IMR-90 (cell line): ENCODE results near the gene ABCB9. TPM values are rescaled to one million over a fixed set of nuclear protein-coding genes. Genes with fewer than 3 reads are reported as not detected.

Experiments used
- ATAC-seq: fragments of 200-7000 bp; cut with Tn5 transposase; 2 replicates; pipeline ENCODE4 v1.9.1; 2020; ENCODE audit warnings: low read depth, mild to moderate bottlenecking, moderate library complexity
- BruUV-seq: library from RNA; stranded (reverse); fragments of 400-500 nt; replicated peaks from 2 replicates; lab custom pipeline; 2021; lab: Mats Ljungman, UMichigan
- CTCF ChIA-PET: fragments of 300-600 bp; formaldehyde crosslinking; extraction: SDS; loops from one replicate; lab custom pipeline; 2021; ENCODE audit warnings: antibody characterized with exemption; lab: Yijun Ruan, JAX
- POLR2A ChIA-PET: fragments of 300-600 bp; sonication (Branson Sonifier 250); formaldehyde crosslinking; loops from one replicate; lab custom pipeline; 2022; ENCODE audit warnings: antibody characterized with exemption; ENCODE audit not compliant: unreplicated experiment; lab: Charles Lee
- DNase-seq: peaks from one replicate; pipeline ENCODE4 v3.0.0; 2013
- H2AFZ ChIP-seq: replicated peaks from 2 replicates; pipeline ENCODE3; 2013; ENCODE audit warnings: low read length, mild to moderate bottlenecking; ENCODE audit not compliant: poor library complexity
- H2AK5ac ChIP-seq: 2 replicates; pipeline ENCODE4 v1.6.1; 2013; ENCODE audit warnings: low read depth, low read length, inconsistent platforms
- H2AK9ac ChIP-seq: replicated peaks from 2 replicates; pipeline ENCODE3; 2013; ENCODE audit warnings: mild to moderate bottlenecking, low read depth, low read length, moderate library complexity; ENCODE audit not compliant: poor library complexity
- H2BK120ac ChIP-seq: 2 replicates; pipeline ENCODE4 v1.6.1; 2013; ENCODE audit warnings: low read depth, low read length, inconsistent platforms
- H2BK15ac ChIP-seq: 3 replicates; pipeline ENCODE4 v1.6.1; 2013; ENCODE audit warnings: low read depth, low read length, inconsistent platforms
- H2BK20ac ChIP-seq: 2 replicates; pipeline ENCODE4 v1.6.1; 2013; ENCODE audit warnings: low read depth, mild to moderate bottlenecking, inconsistent platforms, low read length, moderate library complexity
- H2BK5ac ChIP-seq: 2 replicates; pipeline ENCODE4 v1.6.1; 2013; ENCODE audit warnings: mild to moderate bottlenecking, low read depth, low read length, inconsistent platforms; ENCODE audit not compliant: poor library complexity, severe bottlenecking
- H3K14ac ChIP-seq: replicated peaks from 2 replicates; pipeline ENCODE4 v1.6.1; 2013; ENCODE audit warnings: low read depth, low read length, inconsistent platforms
- H3K18ac ChIP-seq: 2 replicates; pipeline ENCODE4 v1.6.1; 2013; ENCODE audit warnings: low read depth, low read length, control low read depth
- H3K23ac ChIP-seq: 2 replicates; pipeline ENCODE4 v1.6.1; 2013; ENCODE audit warnings: low read depth, low read length, inconsistent platforms
- H3K27ac ChIP-seq: 2 replicates; pipeline ENCODE4 v1.5.1; 2013; ENCODE audit warnings: mild to moderate bottlenecking, control low read depth, low read length; ENCODE audit not compliant: insufficient read depth
- H3K27me3 ChIP-seq: 2 replicates; pipeline ENCODE4 v1.6.1; 2013; ENCODE audit warnings: low read length; ENCODE audit not compliant: control insufficient read depth, insufficient read depth
- H3K36me3 ChIP-seq: 2 replicates; pipeline ENCODE4 v1.6.1; 2013; ENCODE audit warnings: low read length, mixed read lengths; ENCODE audit not compliant: control insufficient read depth, insufficient read depth
- H3K4ac ChIP-seq: 2 replicates; pipeline ENCODE4 v1.6.1; 2013; ENCODE audit warnings: low read depth, low read length, inconsistent platforms
- H3K4me1 ChIP-seq: 2 replicates; pipeline ENCODE4 v1.6.1; 2013; ENCODE audit warnings: low read length, mixed read lengths; ENCODE audit not compliant: control insufficient read depth, insufficient read depth
- H3K4me2 ChIP-seq: 2 replicates; pipeline ENCODE4 v1.6.1; 2013; ENCODE audit warnings: low read depth, mild to moderate bottlenecking, control low read depth, low read length, moderate library complexity
- H3K4me3 ChIP-seq: 2 replicates; pipeline ENCODE4 v1.5.1; 2013; ENCODE audit warnings: low read depth, mild to moderate bottlenecking, control low read depth, low read length, moderate library complexity; ENCODE audit not compliant: insufficient read depth
- H3K56ac ChIP-seq: 2 replicates; pipeline ENCODE4 v1.6.1; 2013; ENCODE audit warnings: low read length, inconsistent platforms; ENCODE audit not compliant: insufficient read depth; ENCODE audit errors: extremely low read depth
- H3K79me1 ChIP-seq, 2 experiments: 2 replicates each; pipeline ENCODE4 v1.6.1; 2013; ENCODE audit warnings: low read length in 2 of 2, inconsistent platforms in 1 of 2, low read depth in 1 of 2
- H3K9ac ChIP-seq: 2 replicates; pipeline ENCODE4 v1.6.1; 2013; ENCODE audit warnings: low read depth, low read length, control low read depth
- H3K9me1 ChIP-seq: 2 replicates; pipeline ENCODE4 v1.6.1; 2013; ENCODE audit warnings: low read length, inconsistent platforms; ENCODE audit not compliant: insufficient read depth
- H3K9me3 ChIP-seq: 2 replicates; pipeline ENCODE4 v1.6.1; 2013; ENCODE audit warnings: low read length; ENCODE audit not compliant: control insufficient read depth, insufficient read depth
- H4K20me1 ChIP-seq: 2 replicates; pipeline ENCODE4 v1.6.1; 2013; ENCODE audit warnings: low read length, inconsistent platforms; ENCODE audit not compliant: insufficient read depth
- H4K5ac ChIP-seq: 2 replicates; pipeline ENCODE4 v1.6.1; 2013; ENCODE audit warnings: mild to moderate bottlenecking, low read depth, low read length, control low read depth
- H4K8ac ChIP-seq, 2 experiments: 2 replicates each; pipeline ENCODE4 v1.6.1; 2013; ENCODE audit warnings: low read depth in 2 of 2, low read length in 2 of 2, control low read depth in 1 of 2, inconsistent platforms in 1 of 2
- H4K91ac ChIP-seq: 2 replicates; pipeline ENCODE4 v1.6.1; 2013; ENCODE audit warnings: low read depth, low read length, inconsistent platforms; ENCODE audit not compliant: insufficient read depth
- BHLHE40 ChIP-seq: fragments of 150-350 bp; IDR thresholded peaks from 2 replicates; pipeline ENCODE4 v1.6.1; 2016; ENCODE audit warnings: mild to moderate bottlenecking, low read depth, low read length
- CEBPB ChIP-seq: IDR thresholded peaks from 2 replicates; pipeline ENCODE4 v1.6.1; 2012; ENCODE audit warnings: low read depth, low read length, improper control_type of control experiment
- CHD1 ChIP-seq: IDR thresholded peaks from 2 replicates; pipeline ENCODE4 v1.6.1; 2012; ENCODE audit warnings: low read depth, low read length, improper control_type of control experiment
- CTCF ChIP-seq: conservative IDR thresholded peaks from 2 replicates; pipeline ENCODE4 v1.5.1; 2012; ENCODE audit warnings: mild to moderate bottlenecking, low read depth, low read length, improper control_type of control experiment
- FOS ChIP-seq: fragments of 150-350 bp; IDR thresholded peaks from 2 replicates; pipeline ENCODE4 v1.6.1; 2016; ENCODE audit warnings: low read depth, low read length
- MAFK ChIP-seq: IDR thresholded peaks from 2 replicates; pipeline ENCODE4 v1.6.1; 2012; ENCODE audit warnings: low read depth, low read length, improper control_type of control experiment
- MAZ ChIP-seq: IDR thresholded peaks from 2 replicates; pipeline ENCODE4 v1.6.1; 2012; ENCODE audit warnings: low read depth, mild to moderate bottlenecking, low read length, improper control_type of control experiment, moderate library complexity, borderline replicate concordance
- MXI1 ChIP-seq: IDR thresholded peaks from 2 replicates; pipeline ENCODE4 v1.6.1; 2012; ENCODE audit warnings: low read depth, mild to moderate bottlenecking, low read length, moderate library complexity, borderline replicate concordance
- NFE2L2 ChIP-seq: fragments of 150-350 bp; IDR thresholded peaks from 2 replicates; pipeline ENCODE4 v1.6.1; 2016; ENCODE audit warnings: low read depth, mild to moderate bottlenecking, low read length
- POLR2A ChIP-seq: IDR thresholded peaks from 2 replicates; pipeline ENCODE4 v1.6.1; 2012; ENCODE audit warnings: mild to moderate bottlenecking, low read depth, low read length
- RAD21 ChIP-seq: IDR thresholded peaks from 2 replicates; pipeline ENCODE4 v1.6.1; 2012; ENCODE audit warnings: low read length, improper control_type of control experiment
- RFX5 ChIP-seq: IDR thresholded peaks from 2 replicates; pipeline ENCODE4 v1.8.0; 2012; ENCODE audit warnings: low read depth, mild to moderate bottlenecking, low read length, moderate library complexity
- SMC3 ChIP-seq: fragments of 150-350 bp; IDR thresholded peaks from 2 replicates; pipeline ENCODE4 v1.6.1; 2016; ENCODE audit warnings: low read depth, mild to moderate bottlenecking, antibody characterized with exemption, low read length, moderate library complexity
- USF2 ChIP-seq: fragments of 150-350 bp; IDR thresholded peaks from 2 replicates; pipeline ENCODE4 v1.6.1; 2017; ENCODE audit warnings: mild to moderate bottlenecking, antibody characterized with exemption, low read length, low read depth
- WGBS, 2 experiments: methylation state at CpG; one replicate each; pipeline versions ENCODE4 v1.1.5 to v1.1.7; 2013; ENCODE audit warnings: missing lambda C conversion rate in 2 of 2; ENCODE audit not compliant: insufficient read length in 1 of 2; ENCODE audit errors: extremely low coverage in 2 of 2; 5-methylcytosine and 5-hydroxymethylcytosine counted together
- dilution Hi-C: fragments of 300-500 bp; cut with HindIII; formaldehyde crosslinking; loops from one replicate; pipeline ENCODE4 v1.14.3; 2018; ENCODE audit warnings: low sequenced_read_pairs; ENCODE audit not compliant: unreplicated experiment
- in situ Hi-C: fragments of 300-500 bp; cut with MboI; formaldehyde crosslinking; loops from 3 replicates; pipeline ENCODE4 v1.14.3; 2019; ENCODE audit warnings: low sequenced_read_pairs, inconsistent platforms, mixed read lengths
- intact Hi-C: fragments of 100-400 bp; cut with micrococcal nuclease; formaldehyde crosslinking; loops from 2 replicates; pipeline ENCODE4 v1.10.0; 2022
- polyA plus RNA-seq, 3 experiments: library from polyadenylated mRNA; depleted of rRNA; stranded (reverse); fragments of >200 nt; gene quantifications; 2 replicates each; pipeline ENCODE4 v1.2.3, GENCODE V29; 2012; ENCODE audit warnings: low replicate concordance in 1 of 3
- total RNA-seq: library from RNA; depleted of rRNA; stranded (reverse); fragments of >200 nt; gene quantifications from 2 replicates; pipeline ENCODE4 v1.2.3, GENCODE V29; 2012

ABCB9 gene
- total and polyA plus RNA-seq, 2 of the 4 experiments (the other 2 are of a cell fraction): 5.6 to 8.3 TPM

- Histone ChIP-seq H3K14ac (peak within 1 kb of the TSS; percentile 94), H3K9ac (peak within 1 kb of the TSS; percentile 98), H2BK15ac (peak within 1 kb of the TSS; percentile 62; the same call in 2 of the 3 replicates), H3K4ac (peak within 1 kb of the TSS; percentile 82), H3K27me3 (no peaks in the 10 kb centered on the region), H4K5ac (peak within 1 kb of the TSS; percentile 87), H3K9me3 (no peaks in the 10 kb centered on the region), H3K4me2 (peak within 1 kb of the TSS; percentile 97), H3K18ac (peak within 1 kb of the TSS; percentile 30), H2AK9ac (peak within 1 kb of the TSS; percentile 99), H2AFZ (peak within 1 kb of the TSS; percentile 99), H3K4me1 (peaks cover 32% of the 10 kb centered on the region), H2BK120ac (peak within 1 kb of the TSS; percentile 75), H3K56ac (peak within 1 kb of the TSS; percentile 86), H3K9me1 (peaks cover 18% of the 10 kb centered on the region; the same call in 1 of the 2 replicates), H3K4me3 (peak within 1 kb of the TSS; percentile 85), H3K36me3 (peaks cover 21% of the 10 kb centered on the region), H3K27ac (peak within 1 kb of the TSS; percentile 89), H2BK20ac (no peak within 1 kb of the TSS), H2AK5ac (peak within 1 kb of the TSS; percentile 95), H4K20me1 (peaks cover 15% of the 10 kb centered on the region), H3K79me1 (peaks cover 23 to 77% of the 10 kb centered on the region in 2 experiments), H3K23ac (peak within 1 kb of the TSS; percentile 96), H2BK5ac (peak within 1 kb of the TSS; percentile 86), H4K8ac (peak within 1 kb of the TSS; percentile 97 to 98), H4K91ac (peak within 1 kb of the TSS; percentile 87)
- DNase-seq (peak; percentile 54), ATAC-seq (peak; percentile 69)
- ChIA-PET POLR2A (no interaction called here), CTCF (no interaction called here)
- intact Hi-C loops: loop anchor here (1.0 to 2.0 kb wide), 2 partner anchors 62 to 258 kb away; no protein-coding TSS in a partner anchor
- BruUV-seq: no TSS peak
- in situ Hi-C loops: loop anchor here (10.0 kb wide), 1 partner anchor 164 kb away; no protein-coding TSS in a partner anchor
- WGBS, 2 experiments: 0% methylated on average over 43 of the region's 96 CpGs; no CpG with 5 or more reads in 1 of the 2 experiments
- dilution Hi-C loops: loop anchor here (25.0 kb wide), 1 partner anchor 257 kb away; the partner anchor contains the start of genes MPHOSPH9 and MTRFR
- TF ChIP-seq USF2 (no peak), CHD1 (no peak), BHLHE40 (no peak), POLR2A (peak; percentile 54; the same call in 1 of the 2 replicates), MXI1 (peak; percentile 25; the same call in 1 of the 2 replicates), SMC3 (0 out of 2 replicates have a peak, but pooled peaks have one; percentile 10), CEBPB (no peak), MAZ (peak; percentile 55; the same call in 1 of the 2 replicates), RFX5 (no peak), NFE2L2 (no peak), CTCF (no peak), MAFK (no peak), FOS (0 out of 2 replicates have a peak, but pooled peaks have one; percentile 20), RAD21 (no peak; the same call in 1 of the 2 replicates)
These were observed 14.1 kb upstream of the ABCB9 start, which contains the start of gene ARL6IP4 for GRCh38 chr12:122980183-122981035. Gene ARL6IP4, plus strand, starts transcription at chr12:122980681. Its CDS starts 459 bp downstream, at chr12:122981140.
